Right lobe of liver (tissue), 6 donors: ENCODE results near the gene CACNB3. TPM values are rescaled to one million over a fixed set of nuclear protein-coding genes. Genes with fewer than 3 reads are reported as not detected.
A peak's percentile ranks its signal among the peaks of the same experiment; 100 is the strongest.

ENCODE experiments used
- ATAC-seq, 4 donors: fragments of 200-7000 bp; cut with Tn5 transposase; one replicate each; pipeline ENCODE4 v1.9.1; 2020; ENCODE audit warnings: mild to moderate bottlenecking in 4 of 4, moderate library complexity in 4 of 4
- DNase-seq, 3 donors: peaks; one replicate each; pipeline ENCODE4 v3.0.0-alpha.2; 2020
- H3K27ac ChIP-seq, 3 donors: fragments of 200-600 bp; one replicate each; pipeline ENCODE4 v1.8.0; 2022
- H3K27me3 ChIP-seq, 2 donors: fragments of 200-600 bp; one replicate each; pipeline ENCODE4 v1.8.0; 2022
- H3K36me3 ChIP-seq, 4 donors: fragments of 200-600 bp; sonication (generic) in 1 of 4; one replicate each; pipeline versions ENCODE4 v1.5.1 to v1.8.0; 2017 to 2022; ENCODE audit warnings: control low read depth in 1 of 4
- H3K4me1 ChIP-seq, 4 donors: fragments of 200-600 bp; sonication (generic) in 1 of 4; one replicate each; pipeline versions ENCODE4 v1.5.1 to v1.8.0; 2017 to 2022; ENCODE audit warnings: control low read depth in 1 of 4
- H3K4me3 ChIP-seq, 3 donors: fragments of 200-600 bp; one replicate each; pipeline ENCODE4 v1.8.0; 2022
- H3K9me3 ChIP-seq, 4 donors: fragments of 200-600 bp; sonication (generic) in 1 of 4; one replicate each; pipeline versions ENCODE4 v1.5.1 to v1.8.0; 2017 to 2022; ENCODE audit warnings: control low read depth in 1 of 4
- POLR2A ChIP-seq: fragments of 450-650 bp; IDR thresholded peaks from one replicate; pipeline ENCODE4 v1.6.1; 2017; ENCODE audit warnings: antibody characterized with exemption, mild to moderate bottlenecking
- WGBS: methylation state at CpG from one replicate; pipeline ENCODE4 v1.1.6; 2018; ENCODE audit warnings: low coverage, low lambda C conversion rate; ENCODE audit not compliant: insufficient coverage; ENCODE audit errors: missing lambda C conversion rate; 5-methylcytosine and 5-hydroxymethylcytosine counted together
- intact Hi-C, 2 donors: fragments of 100-400 bp; cut with DNase I; formaldehyde crosslinking; loops; one replicate each; pipeline versions ENCODE4 v1.11.2 to v1.14.1; 2022
- long read RNA-seq: library from polyadenylated mRNA; unstranded; transcript quantifications from one replicate; pipeline ENCODE4 v2.0.0, GENCODE V29; 2019
- total RNA-seq, 6 experiments: library from RNA; depleted of rRNA in 2 of 6; stranded (reverse); fragments of >200 nt in 2 of 6; fragmentation: NEBNext Ultra II Directional in 3 of 6; extraction: Animal tissue kit (Norgen Biotek cat#: 25700) in 3 of 6; gene quantifications; one replicate each; pipeline versions ENCODE4 v1.1.0 to v1.2.4, GENCODE V29; 2016 to 2023
- TF ChIP-seq, protein P1 (sequence below), 4 donors: fragments of 200-600 bp in 3 of 4; fragments of 450-650 bp in 1 of 4; IDR thresholded peaks; one replicate each; pipeline versions ENCODE4 v1.5.1 to v1.8.0; 2016 to 2022; ENCODE audit warnings: antibody characterized with exemption in 4 of 4, mild to moderate bottlenecking in 2 of 4
- donor health status: DM: no; HTN: yes; CAD: no.
- donor health status: DM: no; HTN: no; CAD: no.
- donor health status: DM: no; HTN: no; CAD: no.
- donor health status: DM: no; HTN: yes; CAD: no.
- donor health status: DM: no; HTN: yes; CAD: no.

Gene CACNB3
- total RNA-seq, result 1 to 10 TPM in 4 of 6 experiments, under 1 TPM in 2; 0.62 to 2.1 (median 1.2) TPM
- long read RNA-seq, result 0 reads

DNA sequence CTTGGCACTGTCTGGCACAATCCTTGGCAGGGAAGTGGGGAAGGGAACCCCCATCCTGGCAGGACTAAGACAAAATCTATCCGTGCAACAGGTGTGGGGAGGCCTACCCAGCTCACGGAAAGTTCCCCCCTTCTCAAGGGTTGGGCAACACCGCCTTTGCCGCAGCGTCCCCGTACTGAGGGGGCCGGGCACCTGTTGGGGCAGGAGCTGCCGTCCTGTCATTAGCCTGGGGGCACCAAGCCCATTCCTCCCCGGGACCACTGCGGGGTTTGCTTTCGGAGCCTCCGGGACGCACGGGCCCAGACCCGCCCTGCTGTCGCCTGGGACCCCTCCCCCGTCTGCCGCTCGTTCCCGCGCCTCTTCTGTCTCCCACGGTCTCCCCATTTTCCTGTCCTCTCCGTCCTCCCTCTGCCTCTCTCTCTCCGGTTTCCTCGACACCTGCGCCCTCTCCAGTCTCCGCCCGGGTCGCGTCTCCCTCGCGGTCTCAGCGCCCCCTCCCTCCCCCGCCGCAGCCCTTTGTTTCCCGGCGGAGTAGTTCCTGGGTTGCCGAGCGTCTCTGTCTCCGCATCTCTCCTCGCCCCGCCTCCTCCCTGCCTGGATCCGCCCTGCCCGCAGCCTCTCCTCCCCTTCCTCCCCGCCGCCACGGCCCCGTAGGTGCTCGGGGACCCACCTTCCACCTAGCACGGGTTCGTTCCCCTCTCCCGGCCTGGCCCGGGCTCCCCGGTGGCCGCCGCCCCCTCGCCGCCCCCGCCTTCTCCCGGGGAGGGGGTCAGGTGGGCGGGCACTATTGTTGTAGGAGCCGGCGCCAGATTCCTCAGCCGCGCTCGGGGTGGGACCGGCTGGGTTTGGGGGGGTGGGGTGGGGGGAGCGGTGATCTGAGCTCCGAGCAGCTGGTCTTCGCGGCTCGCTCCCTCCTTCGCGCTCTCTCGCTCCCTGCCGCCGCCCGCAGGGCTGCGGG is at the start of gene CACNB3:
CACNB3 (plus strand) TSS at position 624 of the 958 bp plus-strand sequence. CDS start 434 bp downstream, outside the sequence.
- H3K4me3 ChIP-seq, result peak within 1 kb of the TSS; percentile 47 to 54 (median 53)
- under 1% methylated on average over 45 of the region's 79 CpGs for WGBS
- ATAC-seq (peak in 3 of 4 donors; percentile 12 to 27 (median 17)), DNase-seq (peak; percentile 60 to 66 (median 65))
- peaks cover 0 to 14% of the 10 kb centered on the region in 2 donors for H3K27me3 ChIP-seq
- TF ChIP-seq, protein P1, sequence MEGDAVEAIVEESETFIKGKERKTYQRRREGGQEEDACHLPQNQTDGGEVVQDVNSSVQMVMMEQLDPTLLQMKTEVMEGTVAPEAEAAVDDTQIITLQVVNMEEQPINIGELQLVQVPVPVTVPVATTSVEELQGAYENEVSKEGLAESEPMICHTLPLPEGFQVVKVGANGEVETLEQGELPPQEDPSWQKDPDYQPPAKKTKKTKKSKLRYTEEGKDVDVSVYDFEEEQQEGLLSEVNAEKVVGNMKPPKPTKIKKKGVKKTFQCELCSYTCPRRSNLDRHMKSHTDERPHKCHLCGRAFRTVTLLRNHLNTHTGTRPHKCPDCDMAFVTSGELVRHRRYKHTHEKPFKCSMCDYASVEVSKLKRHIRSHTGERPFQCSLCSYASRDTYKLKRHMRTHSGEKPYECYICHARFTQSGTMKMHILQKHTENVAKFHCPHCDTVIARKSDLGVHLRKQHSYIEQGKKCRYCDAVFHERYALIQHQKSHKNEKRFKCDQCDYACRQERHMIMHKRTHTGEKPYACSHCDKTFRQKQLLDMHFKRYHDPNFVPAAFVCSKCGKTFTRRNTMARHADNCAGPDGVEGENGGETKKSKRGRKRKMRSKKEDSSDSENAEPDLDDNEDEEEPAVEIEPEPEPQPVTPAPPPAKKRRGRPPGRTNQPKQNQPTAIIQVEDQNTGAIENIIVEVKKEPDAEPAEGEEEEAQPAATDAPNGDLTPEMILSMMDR (IDR thresholded peaks at IDR 0.05), result no peak
- TF ChIP-seq POLR2A, result no peak
- no peak within 1 kb of the TSS for H3K27ac ChIP-seq
- H3K4me1 ChIP-seq, result peaks cover 0 to 12% (median 2%) of the 10 kb centered on the region in 4 donors
- no peaks in the 10 kb centered on the region for H3K9me3 ChIP-seq
- no peaks in the 10 kb centered on the region for H3K36me3 ChIP-seq
- intact Hi-C loops, result no loop called here

DNA sequence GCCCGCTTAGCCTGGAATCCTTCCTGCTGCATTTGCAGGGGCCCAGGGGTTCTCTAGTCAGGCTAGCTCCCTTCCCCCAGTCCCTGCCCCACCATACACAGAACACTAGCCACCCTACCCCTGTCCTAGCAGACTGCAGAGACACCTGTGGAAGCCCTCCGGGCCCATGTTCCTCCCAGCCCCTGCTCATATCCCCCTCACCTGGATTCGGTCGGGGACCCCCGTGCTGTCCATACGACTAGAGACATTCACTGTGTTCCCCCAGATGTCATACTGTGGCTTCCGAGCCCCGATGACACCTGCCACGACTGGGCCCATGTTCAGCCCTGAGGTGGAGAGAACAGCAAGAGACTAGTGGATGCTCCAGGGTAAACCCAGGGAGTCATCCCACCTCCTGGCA is 49.6 kb upstream of the CACNB3 start:
- 97% methylated on average over 6 of the region's 9 CpGs for WGBS

DNA sequence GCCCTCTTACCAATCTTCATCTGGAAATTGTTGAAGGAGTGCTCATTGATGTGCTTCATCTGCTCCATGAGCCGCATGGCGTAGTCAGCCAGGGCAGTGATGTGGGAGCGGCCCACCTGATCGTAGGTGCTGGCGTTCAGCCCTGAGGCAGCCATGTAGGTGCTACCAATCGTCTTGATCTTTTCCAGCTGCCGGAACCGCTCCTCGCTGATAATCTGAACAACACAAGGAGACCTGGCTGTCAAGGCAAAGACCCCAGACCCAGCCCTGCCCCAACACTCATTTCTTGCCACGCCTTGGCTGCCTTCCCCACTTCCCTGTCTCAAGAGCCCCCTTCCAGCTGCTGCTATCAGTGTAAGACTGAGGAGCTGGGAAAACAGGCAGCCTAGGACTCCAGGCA is 47.5 kb upstream of the CACNB3 start:
- H3K4me3 ChIP-seq, result no peak overlapping the region
- DNase-seq (no peak), ATAC-seq (no peak)
- H3K27ac ChIP-seq, result no peak overlapping the region
- TF ChIP-seq POLR2A, result no peak
- TF ChIP-seq, protein P1 (IDR thresholded peaks at IDR 0.05), result no peak
- WGBS, result 97% methylated on average over 6 of the region's 10 CpGs
- H3K36me3 ChIP-seq, result peaks cover 4 to 50% (median 12%) of the 10 kb centered on the region in 4 donors
- H3K4me1 ChIP-seq, result no peaks in the 10 kb centered on the region
- intact Hi-C loops, result no loop called here
- H3K27me3 ChIP-seq, result no peaks in the 10 kb centered on the region
- no peaks in the 10 kb centered on the region for H3K9me3 ChIP-seq

More for the DNA sequence above, 49.6 kb upstream of the CACNB3 start:
- H3K4me1 ChIP-seq, result no peaks in the 10 kb centered on the region
- H3K4me3 ChIP-seq, result no peak overlapping the region
- ATAC-seq (no peak), DNase-seq (no peak)
- TF ChIP-seq, protein P1 (IDR thresholded peaks at IDR 0.05), result no peak
- TF ChIP-seq POLR2A, result no peak
- no peaks in the 10 kb centered on the region for H3K27me3 ChIP-seq
- intact Hi-C loops, result no loop called here
- peaks cover 4 to 41% (median 12%) of the 10 kb centered on the region in 4 donors for H3K36me3 ChIP-seq
- H3K9me3 ChIP-seq, result no peaks in the 10 kb centered on the region
- no peak overlapping the region for H3K27ac ChIP-seq

DNA sequence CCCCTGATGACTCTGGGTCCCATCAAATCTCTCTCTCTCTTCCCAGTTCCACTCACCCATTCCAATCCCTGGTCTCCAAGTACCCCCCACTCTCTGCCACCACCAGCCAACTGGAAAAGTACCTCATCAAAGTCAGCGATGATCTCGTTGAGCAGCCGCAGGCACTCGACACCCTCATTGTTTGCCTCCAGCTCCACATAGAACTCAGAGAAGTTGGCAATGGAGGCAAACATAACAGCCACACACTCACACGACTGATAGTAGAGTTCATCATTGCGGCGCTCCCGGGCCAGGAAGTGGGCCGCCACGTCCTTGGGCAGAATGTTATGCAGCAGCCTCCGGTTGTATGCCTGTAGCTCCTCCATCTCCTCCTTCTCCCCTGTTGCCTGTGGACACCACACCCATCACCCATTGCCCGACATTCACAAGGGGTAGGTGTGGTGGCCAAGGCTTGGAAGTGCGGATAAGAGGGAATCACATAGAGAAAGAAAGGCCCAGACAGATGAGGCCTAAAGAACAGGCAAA is 46.6 kb upstream of the CACNB3 start:
- 90% methylated on average over 13 of the region's 13 CpGs for WGBS
- H3K9me3 ChIP-seq, result no peaks in the 10 kb centered on the region
- ATAC-seq (no peak), DNase-seq (no peak)
- H3K4me3 ChIP-seq, result no peak overlapping the region
- no peak overlapping the region for H3K27ac ChIP-seq
- TF ChIP-seq POLR2A, result no peak
- TF ChIP-seq, protein P1 (IDR thresholded peaks at IDR 0.05), result no peak
- peaks cover 4 to 50% (median 12%) of the 10 kb centered on the region in 4 donors for H3K36me3 ChIP-seq
- no peaks in the 10 kb centered on the region for H3K4me1 ChIP-seq
- intact Hi-C loops, result no loop called here
- no peaks in the 10 kb centered on the region for H3K27me3 ChIP-seq
